IPS-NIHi11 (cell line): ENCODE results near the gene USP1.

ENCODE experiments used
- DNase-seq: peaks from one replicate; pipeline ENCODE4 v3.0.0; 2012; ENCODE audit warnings: mixed read lengths, low spot score

USP1 gene

GRCh38 chr1:62426237-62426636 lies 10.6 kb upstream of the USP1 start:
- DNase-seq, result no peak

DNA sequence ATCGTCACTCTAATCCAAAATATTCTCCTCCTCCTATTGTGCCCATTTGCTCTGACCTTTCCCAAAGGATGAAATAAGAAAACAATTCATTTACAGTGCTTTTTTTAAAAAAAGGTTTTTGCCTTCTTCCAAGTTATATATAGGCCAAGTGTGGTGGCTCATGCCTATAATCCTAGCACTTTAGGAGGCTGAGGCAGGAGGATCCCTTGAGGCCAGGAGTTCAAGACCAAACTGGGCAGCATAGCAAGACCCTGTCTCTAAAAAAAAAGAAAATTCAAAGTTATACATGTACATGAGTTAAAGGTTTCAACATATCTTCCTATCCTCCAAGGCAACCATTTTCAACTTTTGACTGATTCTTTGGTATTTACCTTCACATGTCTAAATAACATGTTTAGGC lies 10.1 kb upstream of the USP1 start:
- no peak for DNase-seq

DNA sequence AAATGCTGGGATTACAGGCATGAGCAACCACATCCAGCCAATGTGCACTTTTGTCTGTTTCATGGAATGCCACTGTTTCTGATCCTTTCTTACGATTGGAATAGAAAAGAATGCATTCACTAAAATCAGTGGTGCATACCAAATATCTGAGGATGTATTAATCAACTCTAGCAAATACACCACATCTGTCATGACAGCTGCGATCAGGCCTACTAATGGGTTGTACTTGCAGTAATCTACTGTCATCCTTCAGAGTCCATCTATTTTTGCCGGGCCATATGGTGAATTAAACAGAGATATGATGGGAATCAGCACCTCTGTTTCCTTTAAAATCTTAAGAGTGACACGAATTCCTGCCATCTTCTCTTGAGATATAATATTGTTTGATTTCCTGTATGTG lies 8.5 kb upstream of the USP1 start:
- DNase-seq, result no peak

GRCh38 chr1:62429581-62429980 lies 7.3 kb upstream of the USP1 start:
- DNase-seq, result no peak

DNA sequence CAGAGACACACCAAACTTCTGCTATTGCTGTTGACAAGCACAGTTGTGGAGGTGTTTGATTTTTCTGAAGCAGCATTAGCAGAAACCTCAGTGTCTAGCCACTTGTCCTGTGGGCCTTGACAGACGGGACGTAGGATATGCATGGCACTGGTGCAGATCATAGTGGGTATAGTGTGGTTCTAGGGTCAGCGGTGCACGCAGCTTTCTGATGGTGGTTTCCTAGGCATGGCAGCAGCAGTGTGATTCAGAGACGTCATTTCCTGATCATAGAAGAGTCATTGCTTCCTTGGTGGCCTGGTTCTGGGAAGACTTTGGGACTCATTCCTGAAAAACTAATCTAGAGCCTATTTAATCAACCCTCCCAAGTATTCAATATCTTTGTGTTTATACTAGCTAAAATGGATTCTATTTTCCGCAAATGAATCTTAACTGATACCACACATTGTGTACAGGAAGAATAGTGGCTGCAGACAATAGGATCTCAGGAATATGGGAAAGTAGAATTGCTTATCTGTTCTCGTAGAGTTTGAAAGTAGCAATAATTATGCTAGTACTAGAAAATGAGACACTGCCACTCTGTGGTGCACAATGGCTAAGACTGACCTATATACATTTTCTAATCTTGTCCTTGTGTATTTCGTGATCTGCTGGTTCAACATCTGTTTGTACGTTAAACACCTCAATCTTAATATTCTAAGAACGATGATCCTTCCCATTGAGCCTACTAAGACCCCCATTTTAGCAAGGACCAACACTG lies 2.8 kb upstream of the USP1 start:
- DNase-seq, result no peak

- DNase-seq, result no peak
Observed at GRCh38 chr1:62434618-62435001, 2.2 kb upstream of the USP1 start.

- no peak for DNase-seq
Observed at GRCh38 chr1:62435231-62436038, 1.4 kb upstream of the USP1 start.

DNA sequence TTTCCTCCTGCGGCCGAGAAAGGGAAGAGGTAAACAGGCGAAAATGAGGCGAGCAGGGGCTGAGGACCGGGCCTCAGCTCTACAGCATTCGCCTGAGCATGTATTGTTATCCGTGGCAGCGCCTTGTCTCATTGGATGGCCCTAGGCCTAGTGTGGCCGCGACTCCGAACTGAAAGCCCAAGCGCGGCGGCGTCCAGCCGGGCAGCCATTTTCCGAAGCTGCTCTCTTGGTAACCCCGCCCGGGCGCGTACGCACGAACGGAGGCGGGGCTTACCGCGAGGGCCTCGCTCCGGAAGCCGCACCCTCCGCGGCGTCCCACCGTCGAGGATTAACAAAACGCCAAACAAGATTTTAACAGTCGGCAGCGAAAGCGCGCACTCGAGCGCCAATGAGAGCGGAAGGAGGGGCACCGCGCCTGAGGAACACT lies 797 bp upstream of the USP1 start:
- peak; percentile 95 for DNase-seq

DNA sequence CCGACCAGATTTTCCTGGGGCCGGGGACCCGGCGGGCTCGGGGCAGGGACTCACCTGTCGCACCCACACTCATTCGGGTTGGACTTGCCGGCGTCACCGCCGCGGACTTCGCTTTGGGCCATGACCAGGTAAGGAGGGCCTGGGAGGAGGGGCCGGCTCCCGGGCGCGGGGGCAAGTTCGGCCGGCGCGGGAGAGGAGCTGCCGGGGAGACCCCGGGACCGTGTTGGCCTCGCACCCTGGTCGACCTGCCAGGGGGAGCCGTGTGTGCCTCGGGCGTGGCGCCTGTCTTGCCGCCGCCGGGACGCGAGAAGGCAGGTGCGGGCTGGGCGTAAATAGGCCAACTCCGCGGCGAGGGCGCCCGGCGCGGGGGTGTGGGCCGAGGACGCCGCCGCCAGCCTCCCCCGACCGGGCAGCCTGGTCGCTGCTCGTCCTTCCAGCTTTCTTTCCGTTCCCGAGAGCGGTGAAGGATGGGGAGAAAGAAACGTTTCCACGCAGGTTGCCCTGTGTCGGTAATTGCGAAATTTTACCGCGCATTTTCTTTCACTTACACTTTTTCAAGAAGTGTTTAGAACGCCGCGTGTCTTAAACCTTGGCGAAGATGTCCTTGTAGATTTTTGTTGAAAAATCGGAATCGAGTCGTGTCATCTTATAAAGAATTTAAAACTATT lies 558 bp downstream of the USP1 start:
- DNase-seq, result peak; percentile 31

DNA sequence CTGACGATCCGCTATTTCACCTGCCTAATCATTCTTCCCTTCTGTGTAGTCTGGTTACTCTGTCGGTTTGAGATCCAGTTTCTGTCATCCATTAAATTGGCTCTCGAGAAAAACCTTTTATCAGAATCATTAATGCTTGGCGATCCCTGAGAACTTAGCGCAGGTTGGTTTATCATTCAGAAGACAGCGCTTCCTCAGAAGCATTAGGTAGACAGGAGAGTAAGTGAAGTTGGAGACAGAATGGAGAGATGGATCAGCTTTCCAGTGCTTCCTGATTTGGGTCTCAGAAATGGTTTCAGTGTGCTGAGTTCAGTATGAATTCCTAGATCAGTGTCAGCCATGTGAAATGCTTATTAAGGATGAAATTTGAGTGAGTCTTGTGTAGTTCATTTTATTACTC lies 1.3 kb downstream of the USP1 start:
- DNase-seq, result no peak

GRCh38 chr1:62439652-62440371 lies 3.0 kb downstream of the USP1 start:
- no peak for DNase-seq

DNA sequence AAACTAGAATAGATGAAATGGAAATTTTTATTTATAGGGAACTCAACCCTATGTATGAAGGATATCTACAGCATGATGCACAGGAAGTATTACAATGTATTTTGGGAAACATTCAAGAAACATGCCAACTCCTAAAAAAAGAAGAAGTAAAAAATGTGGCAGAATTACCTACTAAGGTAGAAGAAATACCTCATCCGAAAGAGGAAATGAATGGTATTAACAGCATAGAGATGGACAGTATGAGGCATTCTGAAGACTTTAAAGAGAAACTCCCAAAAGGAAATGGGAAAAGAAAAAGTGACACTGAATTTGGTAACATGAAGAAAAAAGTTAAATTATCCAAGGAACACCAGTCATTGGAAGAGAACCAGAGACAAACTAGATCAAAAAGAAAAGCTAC lies 7.9 kb downstream of the USP1 start:
- no peak for DNase-seq

DNA sequence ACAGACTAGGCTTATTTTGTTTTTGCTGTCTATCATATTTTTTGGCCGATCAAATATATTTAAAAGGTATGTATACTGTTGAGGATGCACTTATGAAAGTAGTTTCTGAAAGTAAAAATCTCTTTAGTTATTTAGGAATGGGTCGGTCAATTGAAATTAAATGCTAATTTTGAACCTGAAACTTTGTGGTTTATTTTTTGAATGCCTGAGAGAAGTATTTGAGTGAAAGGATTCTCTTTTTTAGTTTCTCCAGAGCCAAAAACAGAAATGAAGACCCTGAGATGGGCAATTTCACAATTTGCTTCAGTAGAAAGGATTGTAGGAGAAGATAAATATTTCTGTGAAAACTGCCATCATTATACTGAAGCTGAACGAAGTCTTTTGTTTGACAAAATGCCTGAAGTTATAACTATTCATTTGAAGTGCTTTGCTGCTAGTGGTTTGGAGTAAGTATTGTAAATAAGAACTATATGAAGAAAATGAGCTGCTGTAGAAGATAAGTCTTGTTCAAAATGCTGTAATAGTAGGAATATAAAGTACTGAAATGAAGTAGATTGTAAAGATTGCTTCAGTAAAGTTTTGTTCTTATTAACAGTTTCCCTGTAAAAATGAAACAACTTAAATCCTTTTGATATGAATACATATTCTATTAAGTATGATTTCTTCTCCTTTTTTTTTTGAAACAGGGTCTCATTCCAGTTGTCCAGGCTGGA lies 11.5 kb downstream of the USP1 start:
- no peak for DNase-seq

DNA sequence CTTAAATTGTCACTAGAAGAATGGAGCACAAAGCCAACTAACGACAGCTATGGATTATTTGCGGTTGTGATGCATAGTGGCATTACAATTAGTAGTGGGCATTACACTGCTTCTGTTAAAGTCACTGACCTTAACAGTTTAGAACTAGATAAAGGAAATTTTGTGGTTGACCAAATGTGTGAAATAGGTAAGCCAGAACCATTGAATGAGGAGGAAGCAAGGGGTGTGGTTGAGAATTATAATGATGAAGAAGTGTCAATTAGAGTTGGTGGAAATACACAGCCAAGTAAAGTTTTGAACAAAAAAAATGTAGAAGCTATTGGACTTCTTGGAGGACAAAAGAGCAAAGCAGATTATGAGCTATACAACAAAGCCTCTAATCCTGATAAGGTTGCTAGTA lies 13.5 kb downstream of the USP1 start:
- DNase-seq, result no peak

DNA sequence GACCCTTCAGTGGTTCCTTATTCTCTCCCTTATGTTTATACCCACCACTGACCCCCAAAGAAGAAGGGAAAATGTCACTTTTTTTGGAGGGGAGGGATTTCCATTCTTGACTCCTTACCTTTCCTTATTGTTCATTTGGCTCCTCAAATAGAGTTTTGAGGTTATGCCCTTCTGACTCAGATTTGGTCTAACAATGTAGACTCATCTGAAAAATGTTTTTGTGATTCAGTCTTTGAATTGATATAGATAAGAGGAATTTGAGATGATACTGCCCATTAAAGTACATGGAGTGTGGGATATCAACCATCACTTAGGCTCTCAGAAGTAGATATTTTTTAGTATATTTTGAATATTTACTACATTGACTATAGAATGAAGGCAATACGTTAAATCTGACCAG lies 16.1 kb downstream of the USP1 start:
- DNase-seq, result no peak

DNA sequence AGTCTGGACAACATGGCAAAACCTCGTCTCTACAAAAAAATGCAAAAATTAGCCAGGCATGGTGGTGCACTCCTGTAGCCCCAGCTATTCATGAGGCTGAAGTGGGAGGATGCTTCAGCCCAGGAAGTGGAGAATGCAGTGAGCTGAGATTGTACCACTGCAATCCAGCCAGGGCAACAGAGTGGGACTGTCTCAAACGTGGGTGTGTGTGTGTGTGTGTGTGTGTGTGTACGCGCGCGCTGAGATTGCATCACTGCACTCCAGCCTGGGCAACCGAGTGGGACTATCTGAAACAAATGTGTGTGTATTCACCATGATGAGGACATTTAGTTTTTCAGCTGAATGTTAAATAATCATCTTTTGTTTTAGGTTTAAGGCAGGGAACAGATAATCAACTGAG lies 21.1 kb downstream of the USP1 start:
- DNase-seq, result no peak

GRCh38 chr1:62462370-62462769 lies 25.5 kb downstream of the USP1 start:
- no peak for DNase-seq

GRCh38 chr1:62467092-62467491 lies 30.2 kb downstream of the USP1 start:
- no peak for DNase-seq

- DNase-seq, result no peak
Observed at GRCh38 chr1:62476525-62477219, 39.8 kb downstream of the USP1 start.

DNA sequence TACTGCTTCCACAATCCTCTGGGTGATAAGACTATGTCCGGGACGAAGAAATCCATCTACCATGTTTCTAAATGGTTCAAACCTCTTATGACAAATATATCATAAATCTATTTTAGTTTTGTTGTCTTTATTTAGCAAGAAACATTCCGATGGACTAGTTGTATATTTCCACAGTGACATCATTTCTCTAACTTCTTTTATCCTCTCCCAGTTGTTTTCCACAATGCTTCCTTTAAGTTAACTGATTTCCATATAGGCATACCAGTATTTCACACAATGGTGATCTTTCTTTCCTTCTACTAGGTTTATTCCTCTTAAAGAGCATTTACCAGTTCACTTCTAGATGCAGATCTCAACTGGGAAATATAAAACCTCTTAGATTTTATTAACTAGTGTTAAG lies 44.8 kb downstream of the USP1 start:
- no peak for DNase-seq

DNA sequence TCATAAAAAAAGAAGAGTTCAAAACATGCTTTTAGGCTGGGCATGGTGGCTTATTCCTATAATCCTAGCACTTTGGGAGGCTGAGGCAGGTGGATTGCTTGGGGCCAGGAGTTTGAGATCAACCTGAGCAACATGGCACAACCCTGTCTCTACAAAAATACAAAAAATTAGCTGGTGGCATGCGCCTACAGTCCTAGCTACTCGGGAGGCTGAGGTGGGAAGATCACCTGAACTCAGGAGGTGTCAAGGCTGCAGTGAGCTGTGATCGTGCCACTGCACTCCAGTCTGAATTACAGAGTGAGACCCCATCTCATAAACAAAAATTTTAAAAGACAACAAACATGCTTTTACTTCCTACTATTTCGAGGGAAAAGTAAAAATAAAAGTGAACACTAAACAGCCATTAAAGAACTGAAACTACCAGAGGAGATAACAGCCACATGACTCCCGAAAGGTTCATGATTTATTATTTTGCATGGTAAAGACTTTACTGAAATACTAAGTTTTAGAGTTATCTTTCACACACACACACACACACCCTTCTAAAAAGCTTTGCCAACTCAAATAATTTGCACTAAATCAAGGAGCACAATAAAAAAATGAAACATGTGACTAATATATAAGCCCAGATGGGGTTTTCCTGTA lies 48.1 kb downstream of the USP1 start:
- no peak for DNase-seq
